GM18498 (cell line): Measurements from ENCODE around the gene FOXN4.

Experiments
- ATAC-seq: cut with Tn5 transposase; IDR thresholded peaks from one replicate; pipeline ENCODE4 v1.9.1; 2021; ENCODE audit warnings: mild to moderate bottlenecking, moderate library complexity; ENCODE audit not compliant: unreplicated experiment

FOXN4 gene

DNA sequence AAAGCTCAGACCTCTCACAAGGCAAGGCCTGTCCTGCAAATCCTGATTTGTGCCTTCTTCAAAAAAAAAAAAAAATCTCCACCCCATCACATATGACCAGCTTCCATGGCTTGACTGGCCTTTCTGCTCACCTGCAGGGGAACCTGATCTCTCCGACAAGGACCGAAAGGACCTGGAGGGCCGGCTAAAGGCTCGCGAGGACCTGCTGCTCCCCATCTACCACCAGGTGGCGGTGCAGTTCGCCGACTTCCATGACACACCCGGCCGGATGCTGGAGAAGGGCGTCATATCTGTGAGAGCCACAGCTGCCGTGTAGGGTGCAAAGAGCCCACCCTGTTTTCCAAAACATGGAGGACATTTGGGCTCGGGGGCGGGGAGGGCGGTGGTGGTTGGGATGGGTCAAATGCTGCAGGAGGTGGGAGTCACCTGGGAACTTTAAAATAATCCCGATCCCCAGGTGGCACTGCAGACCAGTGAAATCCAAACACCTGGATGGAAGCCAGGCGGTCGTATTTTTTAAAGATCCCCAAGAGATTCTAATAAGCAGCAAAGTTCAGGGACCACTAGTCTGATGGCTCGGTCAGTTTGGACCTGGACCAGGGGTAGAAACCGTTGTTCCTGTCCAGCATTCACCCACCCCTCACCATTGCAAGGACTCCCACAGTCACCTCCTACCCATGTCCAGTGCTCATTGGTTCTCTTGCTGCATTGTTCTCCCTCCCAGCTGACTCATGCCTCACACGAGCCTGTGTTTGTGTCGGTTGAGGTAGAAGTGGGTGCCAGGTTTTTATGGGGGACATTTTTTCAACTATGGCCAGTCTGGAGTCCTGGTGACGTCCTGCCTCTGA is 44.8 kb downstream of the FOXN4 start:
- no peak for ATAC-seq

DNA sequence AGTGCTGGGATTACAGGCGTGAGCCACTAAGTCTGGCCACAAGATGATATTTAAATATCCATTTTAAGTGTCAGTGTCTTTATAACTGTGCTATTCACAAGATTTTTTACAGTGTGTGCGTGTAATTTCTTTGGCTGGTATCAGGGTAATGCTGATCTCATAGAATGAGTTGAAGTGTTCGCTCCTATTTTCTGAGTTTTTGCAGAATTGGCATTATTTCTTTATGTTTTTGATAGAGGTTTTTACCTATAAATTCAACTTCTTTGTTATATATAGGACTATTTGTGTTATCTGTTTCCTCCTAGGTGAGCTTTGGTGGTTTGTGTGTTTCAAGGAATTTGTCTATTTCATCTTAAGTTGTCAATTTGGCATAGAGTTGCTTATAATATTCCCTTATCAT is 45.6 kb downstream of the FOXN4 start:
- ATAC-seq: no peak

DNA sequence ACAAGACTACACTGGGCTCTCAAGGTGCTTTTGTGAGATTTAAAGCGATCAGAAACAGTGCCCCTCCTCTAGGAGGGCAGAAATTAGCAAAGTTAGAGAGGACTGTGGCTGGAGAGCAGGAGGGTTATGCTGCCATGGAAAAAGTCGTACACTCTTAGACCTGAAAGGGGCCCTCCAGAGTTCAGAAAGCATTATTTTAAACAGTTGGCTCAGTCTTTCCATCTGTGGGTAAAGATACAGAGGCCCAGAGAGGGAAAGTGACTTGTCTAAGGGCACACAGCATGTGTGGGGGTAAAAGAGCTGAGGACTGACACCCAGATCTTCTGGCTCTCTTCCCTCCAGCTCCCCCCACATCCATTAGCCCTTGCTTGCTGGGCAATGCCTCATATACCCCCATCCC is 47.1 kb downstream of the FOXN4 start:
- no peak for ATAC-seq

DNA sequence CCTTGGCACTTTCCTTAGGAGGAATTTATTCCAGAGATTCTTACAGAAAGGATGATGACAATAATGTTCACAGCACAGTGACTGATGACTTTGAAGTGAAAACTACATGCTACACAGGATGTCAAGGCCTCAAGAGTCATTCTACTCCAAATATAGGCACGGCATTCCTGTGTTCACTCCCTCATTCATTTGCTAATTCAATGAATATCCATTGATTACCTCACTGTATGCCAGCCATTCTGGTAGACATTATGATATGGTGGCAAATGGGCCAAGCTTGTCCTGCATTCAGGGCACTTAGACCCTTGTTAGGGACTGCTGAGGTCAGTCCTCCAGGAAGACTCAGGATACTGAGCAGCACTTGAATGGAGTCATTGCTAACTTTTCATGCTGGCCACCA is 48.0 kb downstream of the FOXN4 start:
- ATAC-seq: no peak

DNA sequence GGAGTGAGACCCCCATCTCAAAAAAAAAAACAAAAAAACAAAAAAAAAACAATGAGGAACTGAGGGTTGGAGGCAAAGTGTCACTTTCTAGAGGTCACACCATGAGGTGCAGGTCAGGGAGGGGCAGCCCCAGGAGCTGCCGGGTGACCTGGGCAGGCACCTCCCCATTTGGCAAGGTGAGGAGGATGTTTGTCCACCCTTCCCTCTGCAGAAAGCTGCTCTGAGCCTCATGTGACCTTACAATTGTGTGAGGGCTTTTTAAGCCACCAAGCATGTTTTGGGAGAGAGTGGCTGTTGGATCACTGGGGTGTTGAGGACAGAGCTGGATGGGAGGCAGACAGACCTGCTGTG is 49.6 kb downstream of the FOXN4 start:
- ATAC-seq: no peak

DNA sequence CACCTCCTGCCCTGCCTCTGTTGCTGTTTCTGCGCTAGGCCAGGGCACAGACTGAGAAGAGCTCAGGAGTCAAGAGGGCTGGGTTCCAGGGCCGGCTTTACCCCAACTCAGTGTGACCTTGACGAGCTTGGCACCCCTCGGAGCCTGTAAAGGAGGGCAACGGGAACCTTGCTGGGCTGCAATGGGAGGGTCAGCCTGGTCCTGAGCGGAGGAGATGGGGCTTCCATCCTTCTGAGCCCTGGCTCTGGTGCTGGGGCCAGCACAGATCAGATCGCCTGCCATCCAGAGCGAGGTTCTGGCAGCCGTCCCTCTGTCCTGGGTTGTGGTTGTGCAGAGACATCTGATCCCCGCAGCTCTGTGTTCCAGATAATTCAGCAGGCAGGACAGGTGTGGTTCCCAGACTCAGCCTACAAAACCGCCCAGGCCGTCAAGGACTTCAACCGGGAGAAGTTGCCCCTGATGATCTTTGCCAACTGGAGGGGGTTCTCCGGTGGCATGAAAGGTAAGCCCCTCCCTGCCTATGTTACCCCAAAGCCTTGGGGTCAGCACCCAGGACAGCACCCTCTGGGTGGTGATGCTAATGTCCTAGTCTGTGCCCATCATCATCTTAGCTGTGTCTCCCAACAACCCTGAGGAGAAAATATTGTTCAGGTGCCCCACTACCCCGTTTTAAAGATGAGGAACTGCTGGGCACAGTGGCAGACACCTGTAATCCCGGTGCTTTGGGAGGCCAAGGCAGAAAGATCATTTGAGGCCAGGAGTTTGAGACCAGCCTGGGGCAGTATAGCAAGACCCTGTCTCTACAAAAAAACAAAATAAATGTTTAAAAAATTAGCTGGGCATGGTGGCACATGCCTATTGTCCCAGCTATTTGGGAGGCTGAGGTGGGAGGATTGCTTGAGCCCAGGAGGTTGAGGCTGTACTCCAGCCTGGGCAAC is 50.2 kb downstream of the FOXN4 start:
- ATAC-seq: no peak

DNA sequence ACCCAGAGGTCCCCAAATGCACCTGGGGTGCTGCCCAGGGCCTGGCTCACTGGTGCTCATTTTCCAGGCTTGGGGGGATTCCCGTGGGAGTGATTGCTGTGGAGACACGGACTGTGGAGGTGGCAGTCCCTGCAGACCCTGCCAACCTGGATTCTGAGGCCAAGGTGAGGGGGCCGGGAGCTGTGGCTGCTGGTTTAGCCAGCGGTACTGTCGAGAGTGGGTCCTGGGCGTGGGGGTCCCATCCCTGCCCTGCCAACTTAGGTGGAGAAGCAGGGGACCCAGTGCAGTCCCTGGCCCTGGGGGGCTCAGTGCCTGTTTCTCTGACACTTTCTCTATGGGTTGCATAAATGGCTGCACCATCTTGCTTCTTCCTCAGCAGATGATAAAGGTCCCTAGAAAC is 50.9 kb downstream of the FOXN4 start:
- no peak for ATAC-seq

DNA sequence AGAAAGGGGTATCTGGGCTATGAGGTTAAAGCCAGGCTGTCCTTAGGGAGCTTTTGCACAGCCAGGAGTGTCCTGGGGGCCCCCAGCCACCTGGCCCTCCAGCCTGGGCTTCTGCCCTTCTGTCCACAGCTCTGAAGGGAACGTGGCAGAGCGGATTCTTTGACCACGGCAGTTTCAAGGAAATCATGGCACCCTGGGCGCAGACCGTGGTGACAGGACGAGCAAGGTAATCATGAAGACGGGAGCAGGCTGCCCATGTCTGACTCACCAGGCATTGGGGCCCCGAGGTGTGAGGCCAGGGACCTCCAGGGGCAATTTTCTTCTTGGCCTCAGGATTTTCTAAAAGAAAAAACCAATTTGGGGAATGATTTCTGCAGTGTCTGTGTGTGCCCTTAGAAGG is 53.1 kb downstream of the FOXN4 start:
- ATAC-seq: no peak

DNA sequence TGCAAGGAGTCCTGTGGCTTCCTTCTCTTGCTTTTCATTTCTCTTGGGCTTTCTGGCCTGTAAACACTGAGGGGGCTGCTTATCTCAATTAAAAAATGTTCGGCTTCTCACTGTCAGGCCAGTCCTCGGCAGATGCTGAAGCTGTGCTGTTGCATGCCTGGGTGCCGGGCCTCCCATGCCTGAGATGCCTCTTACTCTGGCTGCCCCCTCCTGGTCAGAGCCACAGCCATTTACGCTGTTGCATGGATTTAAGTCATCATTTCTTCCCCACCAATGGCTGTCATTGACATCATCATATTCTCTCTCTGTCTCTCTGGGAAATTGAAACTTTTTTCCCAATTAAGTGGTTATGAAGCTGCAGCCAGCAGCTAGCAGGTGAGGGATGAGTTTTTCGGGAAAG is 53.7 kb downstream of the FOXN4 start:
- no peak for ATAC-seq

DNA sequence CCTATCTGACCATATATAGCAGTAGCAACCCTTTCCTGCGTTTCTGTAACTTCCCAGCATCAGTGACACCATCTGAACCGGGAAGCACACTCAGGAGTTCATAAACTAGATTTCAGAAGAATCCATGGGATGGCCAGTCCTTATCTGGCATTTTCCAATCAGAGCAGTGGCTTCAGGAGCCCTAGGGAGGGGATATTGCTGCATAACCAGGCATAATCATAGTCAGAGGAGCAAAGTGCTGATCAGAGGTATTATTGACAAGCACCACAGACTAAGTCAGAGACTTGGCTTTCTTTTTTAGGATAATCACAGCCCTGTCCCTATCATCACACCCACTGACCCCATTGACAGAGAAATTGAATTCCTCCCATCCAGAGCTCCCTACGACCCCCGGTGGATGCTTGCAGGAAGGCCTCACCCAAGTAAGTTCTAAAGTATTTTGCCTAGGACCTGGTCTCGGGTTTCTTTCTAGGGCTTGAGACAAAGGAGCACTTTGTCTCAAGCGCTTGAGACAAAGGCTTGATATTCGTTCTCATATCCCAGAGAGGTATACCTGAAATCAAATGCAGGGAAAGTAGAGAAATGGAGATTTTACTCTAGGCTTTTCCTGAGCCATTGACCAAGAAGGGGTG is 55.1 kb downstream of the FOXN4 start:
- no peak for ATAC-seq

DNA sequence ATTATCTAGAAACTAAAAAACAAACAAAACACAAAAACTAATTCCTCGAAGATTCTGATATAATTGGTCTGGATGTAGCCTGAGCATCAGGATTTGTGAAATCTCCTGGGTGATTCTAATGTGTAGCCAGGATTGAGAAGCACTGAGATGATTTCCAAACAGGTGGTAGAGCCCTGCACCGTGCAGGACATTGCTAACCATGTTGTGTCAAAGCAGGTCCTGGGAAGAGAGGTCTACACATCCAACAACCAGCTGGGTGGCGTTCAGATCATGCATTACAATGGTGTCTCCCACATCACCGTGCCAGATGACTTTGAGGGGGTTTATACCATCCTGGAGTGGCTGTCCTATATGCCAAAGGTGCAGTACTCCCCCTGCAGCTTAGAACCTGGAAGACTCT is 56.3 kb downstream of the FOXN4 start:
- ATAC-seq: no peak

DNA sequence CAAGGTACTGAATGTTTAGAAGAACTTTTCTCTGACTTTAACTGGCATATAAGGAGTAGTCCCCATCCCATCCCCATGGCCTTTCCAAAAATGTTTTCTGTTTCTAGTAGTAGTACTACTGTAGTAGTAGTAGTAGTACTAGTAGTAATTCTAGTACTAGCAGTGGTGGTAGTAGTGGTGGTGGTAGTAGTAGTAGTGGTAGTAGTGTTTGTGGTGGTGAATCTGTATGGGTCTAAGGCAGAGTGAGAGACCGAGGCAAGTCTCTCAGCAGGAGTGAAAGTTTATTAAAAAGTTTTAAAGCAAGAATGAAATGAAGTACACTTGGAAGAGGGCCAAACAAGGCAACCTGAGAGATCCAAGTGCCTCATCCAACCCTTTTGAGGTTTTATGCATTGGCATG is 58.6 kb downstream of the FOXN4 start:
- no peak for ATAC-seq

DNA sequence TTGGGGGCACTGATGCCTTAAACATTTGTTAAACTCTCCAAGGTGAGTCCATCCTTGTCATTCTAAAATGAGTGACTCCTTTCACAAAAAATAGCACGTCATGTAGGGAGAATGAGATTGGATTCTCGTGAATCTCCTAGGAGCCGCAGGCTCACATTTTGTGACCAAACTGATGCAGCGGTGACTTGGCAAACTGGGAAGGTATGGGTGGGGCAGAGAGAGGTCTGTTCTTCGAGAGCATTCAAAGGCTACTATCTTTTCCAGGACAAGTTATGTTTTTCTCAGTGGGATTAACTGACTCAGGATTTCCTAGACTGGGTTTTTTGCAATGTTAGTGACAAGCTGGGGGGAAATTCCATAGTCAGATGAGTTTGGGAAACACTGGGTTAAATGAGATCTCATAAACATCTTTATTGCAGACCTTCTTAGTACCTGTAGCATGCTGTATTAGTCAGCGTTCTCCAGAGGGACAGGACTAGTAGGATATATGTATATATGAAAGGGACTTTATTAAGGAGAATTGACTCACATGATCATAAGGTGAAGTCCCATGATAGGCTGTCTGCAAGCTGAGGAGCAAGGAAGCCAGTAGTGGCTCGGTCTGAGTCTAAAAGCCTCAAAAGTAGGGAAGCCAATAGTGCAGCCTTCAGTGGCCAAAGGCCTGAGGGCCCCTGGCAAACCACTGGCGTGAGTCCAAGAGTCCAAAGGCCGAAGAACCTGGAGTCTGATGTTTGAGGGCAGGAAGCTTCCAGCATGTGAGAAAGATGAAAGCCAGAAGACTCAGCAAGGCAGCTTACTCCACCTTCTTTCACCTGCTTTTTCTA is 61.0 kb downstream of the FOXN4 start:
- no peak for ATAC-seq

DNA sequence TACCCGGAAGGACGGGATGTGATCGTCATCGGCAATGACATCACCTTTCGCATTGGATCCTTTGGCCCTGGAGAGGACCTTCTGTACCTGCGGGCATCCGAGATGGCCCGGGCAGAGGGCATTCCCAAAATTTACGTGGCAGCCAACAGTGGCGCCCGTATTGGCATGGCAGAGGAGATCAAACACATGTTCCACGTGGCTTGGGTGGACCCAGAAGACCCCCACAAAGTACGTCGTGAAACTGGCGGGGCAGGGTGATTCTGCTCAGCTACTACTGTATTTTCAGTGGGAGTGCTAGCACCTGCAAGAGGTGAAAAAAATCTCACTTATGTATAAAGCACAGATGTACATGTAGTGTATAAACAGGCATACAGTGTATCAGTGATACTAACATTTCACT is 62.9 kb downstream of the FOXN4 start:
- ATAC-seq: no peak

DNA sequence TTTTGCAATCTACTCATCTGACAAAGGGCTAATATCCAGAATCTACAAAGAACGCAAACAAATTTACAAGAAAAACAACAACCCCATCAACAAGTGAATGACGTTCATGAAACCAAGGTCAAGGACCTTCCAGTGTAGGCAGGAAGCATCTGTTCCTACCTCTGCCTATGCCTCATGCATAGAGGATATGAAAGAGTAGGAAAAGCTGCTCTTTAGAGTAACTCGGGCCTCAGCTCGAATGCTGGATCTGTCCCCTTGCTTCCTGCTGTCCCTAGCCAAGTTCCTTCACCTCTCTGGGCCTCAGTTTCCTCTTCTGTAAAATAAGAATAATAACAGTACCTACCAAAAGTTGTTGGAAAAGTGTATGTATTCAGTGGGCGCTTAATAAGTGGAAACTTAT is 65.0 kb downstream of the FOXN4 start:
- no peak for ATAC-seq

DNA sequence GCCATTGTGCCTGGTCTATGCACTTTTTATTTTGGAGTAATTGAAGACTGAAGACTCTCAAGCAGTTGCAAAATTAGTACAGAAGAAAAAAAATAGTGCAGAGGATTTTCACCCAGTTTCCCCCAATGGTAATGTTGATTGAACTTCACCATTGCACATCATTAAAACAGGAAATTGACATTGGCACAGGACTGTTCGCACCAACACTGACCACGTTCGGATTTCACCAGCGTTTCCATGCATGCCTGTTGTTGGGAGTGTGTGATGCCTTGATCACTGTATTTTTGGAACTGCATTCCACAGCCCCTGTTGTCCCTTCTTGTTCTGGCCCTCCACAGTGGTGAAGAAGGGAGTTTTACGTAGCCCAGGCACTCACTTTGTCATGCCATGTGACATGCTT is 67.1 kb downstream of the FOXN4 start:
- ATAC-seq: no peak

DNA sequence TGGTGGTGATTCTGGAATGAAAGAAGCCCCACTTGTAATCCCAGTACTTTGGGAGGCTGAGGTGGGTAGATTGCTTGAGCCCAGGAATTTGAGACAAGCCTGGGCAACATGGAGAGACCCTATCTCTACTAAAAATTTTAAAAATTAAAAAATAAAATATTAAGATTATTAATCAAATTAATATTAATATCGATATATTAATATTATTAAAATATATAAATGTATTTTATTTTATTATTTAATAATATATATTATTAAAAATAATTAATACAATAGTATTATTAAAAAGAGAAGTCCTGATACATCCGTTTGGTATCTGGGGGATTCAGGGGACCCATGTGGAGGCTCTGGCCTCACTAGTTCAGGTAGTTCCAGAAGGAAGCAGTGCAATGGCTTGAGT is 68.7 kb downstream of the FOXN4 start:
- ATAC-seq: no peak

DNA sequence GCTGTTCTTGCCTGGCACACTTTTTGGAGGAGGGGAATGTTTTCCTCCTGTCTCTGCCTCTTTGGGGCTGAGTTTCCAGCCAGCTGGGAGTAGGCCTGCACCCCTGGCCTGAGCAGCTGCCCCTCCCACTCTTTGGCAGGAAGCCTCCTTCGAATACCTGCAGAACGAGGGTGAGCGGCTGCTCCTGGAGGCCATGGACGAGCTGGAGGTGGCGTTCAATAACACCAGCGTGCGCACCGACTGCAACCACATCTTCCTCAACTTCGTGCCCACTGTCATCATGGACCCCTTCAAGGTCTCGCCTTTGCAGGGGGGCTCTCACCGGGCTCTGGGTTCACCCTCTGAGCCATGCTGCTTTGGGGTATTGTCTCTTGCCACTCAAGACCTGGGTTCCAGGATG is 69.4 kb downstream of the FOXN4 start:
- ATAC-seq: no peak

DNA sequence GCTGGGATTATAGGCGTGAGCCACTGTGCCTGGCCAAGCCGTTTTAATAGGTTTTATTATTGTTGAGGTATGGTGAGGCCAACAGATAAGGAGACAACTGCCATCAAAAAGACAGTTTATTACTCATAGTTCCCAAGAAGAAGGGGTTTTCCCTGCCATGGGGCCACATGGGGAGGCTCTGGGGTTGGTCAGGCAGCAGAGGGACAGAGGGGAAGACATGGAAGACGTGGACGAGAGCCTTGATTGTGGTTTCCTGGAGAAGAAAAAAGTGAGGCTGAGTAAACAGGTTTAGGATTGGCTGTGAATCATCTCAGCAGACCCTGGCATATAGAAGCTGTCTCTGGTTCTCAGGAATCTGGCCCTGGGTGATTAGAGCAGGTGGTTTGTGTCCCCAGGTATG is 69.9 kb downstream of the FOXN4 start:
- no peak for ATAC-seq

DNA sequence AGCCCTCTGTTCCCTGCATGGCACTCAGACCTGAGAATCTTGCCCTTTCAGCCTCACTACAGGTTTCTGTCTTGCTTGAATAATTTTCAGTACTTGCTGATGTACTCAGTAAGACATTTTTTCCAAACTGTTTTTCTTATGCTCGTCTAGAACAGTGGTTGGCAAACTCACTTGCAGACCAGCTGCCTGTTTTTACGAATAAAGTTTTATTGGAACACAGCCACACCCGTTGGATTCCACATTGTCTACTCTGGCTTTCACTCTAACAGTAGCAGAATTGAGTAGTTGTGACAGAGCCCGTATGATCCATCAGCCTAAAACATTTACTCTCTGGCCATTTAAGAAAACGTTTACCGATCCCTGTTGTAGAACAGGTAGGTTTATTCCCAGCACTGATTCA is 72.8 kb downstream of the FOXN4 start:
- ATAC-seq: no peak

DNA sequence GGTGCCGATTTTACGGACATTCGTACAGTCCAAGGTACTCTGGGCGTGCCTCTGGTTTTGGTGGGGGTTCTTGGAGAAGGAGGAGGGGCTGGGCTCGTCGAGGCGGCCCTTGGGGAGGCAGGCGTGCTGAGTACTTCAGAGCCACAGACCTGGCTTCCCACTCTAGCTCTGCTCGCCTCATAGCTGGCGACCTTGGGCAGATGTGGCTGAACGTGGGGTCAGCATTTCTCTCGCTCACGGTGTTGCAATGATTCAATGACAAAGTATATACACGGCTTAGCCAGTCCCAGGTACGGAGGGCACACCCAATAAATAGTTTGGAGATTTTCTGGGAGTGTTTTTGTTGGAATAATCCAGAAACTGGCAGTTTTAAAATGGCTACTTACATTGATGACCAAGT is 75.1 kb downstream of the FOXN4 start:
- ATAC-seq: no peak
